Epithelial cell of proximal tubule (primary cell): ENCODE results near the gene AMPH. TPM values are rescaled to one million over a fixed set of nuclear protein-coding genes. Genes with fewer than 3 reads are reported as not detected.

Experiments
- DNase-seq: peaks from one replicate; pipeline ENCODE4 v3.0.0-alpha.2; 2011; ENCODE audit warnings: low read depth
- H3K4me3 ChIP-seq: 2 replicates; pipeline ENCODE4 v1.5.1; 2011; ENCODE audit warnings: low read depth, mild to moderate bottlenecking, low read length
- CTCF ChIP-seq: conservative IDR thresholded peaks from 2 replicates; pipeline ENCODE4 v1.5.1; 2012; ENCODE audit warnings: low read depth, mild to moderate bottlenecking, low read length
- total RNA-seq: library from RNA; depleted of rRNA; stranded (reverse); fragments of >200 nt; gene quantifications from 2 replicates; pipeline ENCODE4 v1.2.3, GENCODE V29; 2015

AMPH gene
- total RNA-seq, 1 donor from 2014 or later, result 0.06 TPM

GRCh38 chr7:38504684-38505083 is 126.5 kb downstream of the AMPH start:
- H3K4me3 ChIP-seq, result no peak overlapping the region
- no peak for TF ChIP-seq CTCF
- DNase-seq, result no peak

GRCh38 chr7:38502848-38503247 is 128.3 kb downstream of the AMPH start:
- no peak for DNase-seq
- no peak overlapping the region for H3K4me3 ChIP-seq
- no peak for TF ChIP-seq CTCF

- DNase-seq, result no peak
- no peak for TF ChIP-seq CTCF
- H3K4me3 ChIP-seq, result no peak overlapping the region
Observed at GRCh38 chr7:38502289-38502688, 128.9 kb downstream of the AMPH start.

GRCh38 chr7:38492010-38492409 is 139.2 kb downstream of the AMPH start:
- TF ChIP-seq CTCF, result no peak
- DNase-seq, result no peak
- H3K4me3 ChIP-seq, result no peak overlapping the region

- DNase-seq, result no peak
- no peak for TF ChIP-seq CTCF
- H3K4me3 ChIP-seq, result no peak overlapping the region
Observed at GRCh38 chr7:38482521-38482920, 148.7 kb downstream of the AMPH start.

- DNase-seq, result no peak
- no peak overlapping the region for H3K4me3 ChIP-seq
- no peak for TF ChIP-seq CTCF
Observed at GRCh38 chr7:38481401-38481800, 149.8 kb downstream of the AMPH start.

- DNase-seq, result no peak
- no peak overlapping the region for H3K4me3 ChIP-seq
- TF ChIP-seq CTCF, result no peak
Observed at GRCh38 chr7:38478404-38478803, 152.8 kb downstream of the AMPH start.
